HG03139 (cell line): ENCODE measurements around the gene NFE2.

ENCODE experiments used
- ATAC-seq: cut with Tn5 transposase; IDR thresholded peaks from one replicate; pipeline ENCODE4 v1.9.1; 2021; ENCODE audit not compliant: unreplicated experiment

NFE2 gene

GRCh38 chr12:54253240-54253639 is 47.6 kb downstream of the NFE2 start:
- ATAC-seq, result no peak

GRCh38 chr12:54251667-54252284 is 49.0 kb downstream of the NFE2 start:
- no peak for ATAC-seq

- ATAC-seq, result no peak
Measured at GRCh38 chr12:54249489-54249888, 51.3 kb downstream of the NFE2 start.

GRCh38 chr12:54246011-54246641 is 54.7 kb downstream of the NFE2 start:
- ATAC-seq, result no peak
